SK-N-SH treated with all-trans-retinoic acid at 6 μM for 48 hours (cell line): ENCODE results near the gene LOXL4.

Source experiments
- ATAC-seq: fragments of 200-7000 bp; cut with Tn5 transposase; 3 replicates; pipeline ENCODE4 v1.9.1; 2020; ENCODE audit warnings: mild to moderate bottlenecking, moderate library complexity
- BACH2 ChIP-seq: fragments of 250-450 bp; sonication (Bioruptor Pico); IDR thresholded peaks from 2 replicates; pipeline ENCODE4 v1.9.0; 2021; ENCODE audit warnings: mild to moderate bottlenecking, borderline replicate concordance
- ESRRG ChIP-seq: fragments of 250-450 bp; sonication (Bioruptor Pico); IDR thresholded peaks from 2 replicates; pipeline ENCODE4 v1.6.1; 2021; ENCODE audit warnings: mild to moderate bottlenecking
- GLIS3 ChIP-seq: fragments of 250-450 bp; sonication (Bioruptor Pico); IDR thresholded peaks from 2 replicates; pipeline ENCODE4 v1.5.0; 2020; ENCODE audit warnings: mild to moderate bottlenecking, moderate library complexity
- ISL1 ChIP-seq: fragments of 250-450 bp; sonication (Bioruptor Pico); IDR thresholded peaks from 2 replicates; pipeline ENCODE4 v2.1.2; 2022; ENCODE audit warnings: mild to moderate bottlenecking, moderate library complexity
- OSR1 ChIP-seq: fragments of 250-450 bp; sonication (Bioruptor Pico); IDR thresholded peaks from 2 replicates; pipeline ENCODE4 v1.8.0; 2022; ENCODE audit warnings: moderate library complexity, mild to moderate bottlenecking, inconsistent platforms
- PPARA ChIP-seq: fragments of 250-450 bp; sonication (Bioruptor Pico); IDR thresholded peaks from 2 replicates; pipeline ENCODE4 v1.5.0; 2020; ENCODE audit warnings: mild to moderate bottlenecking, borderline replicate concordance
- RARB ChIP-seq: fragments of 250-450 bp; sonication (Bioruptor Pico); IDR thresholded peaks from 2 replicates; pipeline ENCODE4 v1.8.0; 2021; ENCODE audit warnings: mild to moderate bottlenecking, moderate library complexity
- SNAI2 ChIP-seq: fragments of 250-450 bp; sonication (Bioruptor Pico); IDR thresholded peaks from 2 replicates; pipeline ENCODE4 v1.5.0; 2020; ENCODE audit warnings: mild to moderate bottlenecking, moderate library complexity
- TOX ChIP-seq: fragments of 250-450 bp; sonication (Bioruptor Pico); IDR thresholded peaks from 2 replicates; pipeline ENCODE4 v1.8.0; 2021; ENCODE audit warnings: mild to moderate bottlenecking, moderate library complexity, borderline replicate concordance
- TSHZ2 ChIP-seq: fragments of 250-450 bp; sonication (Bioruptor Pico); IDR thresholded peaks from 2 replicates; pipeline ENCODE4 v1.5.0; 2020; ENCODE audit warnings: mild to moderate bottlenecking, moderate library complexity
- ZC3H10 ChIP-seq: fragments of 250-450 bp; sonication (Bioruptor Pico); IDR thresholded peaks from 2 replicates; pipeline ENCODE4 v1.5.1; 2021; ENCODE audit warnings: mild to moderate bottlenecking, moderate library complexity
- ZFP3 ChIP-seq: fragments of 250-450 bp; sonication (Bioruptor Pico); IDR thresholded peaks from 2 replicates; pipeline ENCODE4 v1.5.0; 2020; ENCODE audit warnings: mild to moderate bottlenecking, moderate library complexity
- ZFP30 ChIP-seq: fragments of 450-650 bp; formaldehyde crosslinking; IDR thresholded peaks from 2 replicates; pipeline ENCODE4 v1.5.0; 2022; ENCODE audit warnings: mild to moderate bottlenecking, moderate library complexity
- ZNF565 ChIP-seq: fragments of 450-650 bp; formaldehyde crosslinking; conservative IDR thresholded peaks from 2 replicates; pipeline ENCODE4 v1.5.0; 2020; ENCODE audit warnings: low read depth, mild to moderate bottlenecking, moderate library complexity
- ZNF70 ChIP-seq: fragments of 450-650 bp; formaldehyde crosslinking; IDR thresholded peaks from 2 replicates; pipeline ENCODE4 v1.5.0; 2020; ENCODE audit warnings: mild to moderate bottlenecking, moderate library complexity
- ZNF8 ChIP-seq: fragments of 450-650 bp; formaldehyde crosslinking; IDR thresholded peaks from 2 replicates; pipeline ENCODE4 v1.5.0; 2020; ENCODE audit warnings: mild to moderate bottlenecking, moderate library complexity
- TF ChIP-seq, protein P1 (sequence below): fragments of 250-450 bp; sonication (Bioruptor Pico); IDR thresholded peaks from 2 replicates; pipeline ENCODE4 v1.5.1; 2020; ENCODE audit warnings: low read depth, mild to moderate bottlenecking, moderate library complexity
- TF ChIP-seq, protein P2 (sequence below): fragments of 250-450 bp; sonication (Bioruptor Pico); IDR thresholded peaks from 2 replicates; pipeline ENCODE4 v1.5.1; 2021; ENCODE audit warnings: mild to moderate bottlenecking, moderate library complexity
- TF ChIP-seq, protein P3 (sequence below): fragments of 250-450 bp; sonication (Bioruptor Pico); IDR thresholded peaks from 2 replicates; pipeline ENCODE4 v1.8.0; 2020; ENCODE audit warnings: mild to moderate bottlenecking, moderate library complexity, borderline replicate concordance
- TF ChIP-seq, protein P4 (sequence below): fragments of 250-450 bp; sonication (Bioruptor Pico); IDR thresholded peaks from 2 replicates; pipeline ENCODE4 v1.8.0; 2021; ENCODE audit warnings: low read depth, mild to moderate bottlenecking, moderate library complexity, borderline replicate concordance

LOXL4 gene

GRCh38 chr10:98303569-98303968, 35.6 kb upstream of the LOXL4 start:
- TF ChIP-seq TOX (CRISPR knock-in tag) (no peak), ISL1 (CRISPR knock-in tag) (no peak), ZC3H10 (no peak), RARB (no peak), TSHZ2 (no peak), ESRRG (CRISPR knock-in tag) (no peak), ZNF8 (CRISPR knock-in tag) (no peak), BACH2 (CRISPR knock-in tag) (no peak), ZFP3 (CRISPR knock-in tag) (no peak), ZNF70 (CRISPR knock-in tag) (no peak)
- TF ChIP-seq, protein P1, sequence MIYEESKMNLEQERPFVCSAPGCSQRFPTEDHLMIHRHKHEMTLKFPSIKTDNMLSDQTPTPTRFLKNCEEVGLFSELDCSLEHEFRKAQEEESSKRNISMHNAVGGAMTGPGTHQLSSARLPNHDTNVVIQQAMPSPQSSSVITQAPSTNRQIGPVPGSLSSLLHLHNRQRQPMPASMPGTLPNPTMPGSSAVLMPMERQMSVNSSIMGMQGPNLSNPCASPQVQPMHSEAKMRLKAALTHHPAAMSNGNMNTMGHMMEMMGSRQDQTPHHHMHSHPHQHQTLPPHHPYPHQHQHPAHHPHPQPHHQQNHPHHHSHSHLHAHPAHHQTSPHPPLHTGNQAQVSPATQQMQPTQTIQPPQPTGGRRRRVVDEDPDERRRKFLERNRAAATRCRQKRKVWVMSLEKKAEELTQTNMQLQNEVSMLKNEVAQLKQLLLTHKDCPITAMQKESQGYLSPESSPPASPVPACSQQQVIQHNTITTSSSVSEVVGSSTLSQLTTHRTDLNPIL, result no peak
- TF ChIP-seq, protein P2, sequence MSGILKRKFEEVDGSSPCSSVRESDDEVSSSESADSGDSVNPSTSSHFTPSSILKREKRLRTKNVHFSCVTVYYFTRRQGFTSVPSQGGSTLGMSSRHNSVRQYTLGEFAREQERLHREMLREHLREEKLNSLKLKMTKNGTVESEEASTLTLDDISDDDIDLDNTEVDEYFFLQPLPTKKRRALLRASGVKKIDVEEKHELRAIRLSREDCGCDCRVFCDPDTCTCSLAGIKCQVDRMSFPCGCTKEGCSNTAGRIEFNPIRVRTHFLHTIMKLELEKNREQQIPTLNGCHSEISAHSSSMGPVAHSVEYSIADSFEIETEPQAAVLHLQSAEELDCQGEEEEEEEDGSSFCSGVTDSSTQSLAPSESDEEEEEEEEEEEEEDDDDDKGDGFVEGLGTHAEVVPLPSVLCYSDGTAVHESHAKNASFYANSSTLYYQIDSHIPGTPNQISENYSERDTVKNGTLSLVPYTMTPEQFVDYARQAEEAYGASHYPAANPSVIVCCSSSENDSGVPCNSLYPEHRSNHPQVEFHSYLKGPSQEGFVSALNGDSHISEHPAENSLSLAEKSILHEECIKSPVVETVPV (CRISPR knock-in tag), result no peak
- TF ChIP-seq, protein P3, sequence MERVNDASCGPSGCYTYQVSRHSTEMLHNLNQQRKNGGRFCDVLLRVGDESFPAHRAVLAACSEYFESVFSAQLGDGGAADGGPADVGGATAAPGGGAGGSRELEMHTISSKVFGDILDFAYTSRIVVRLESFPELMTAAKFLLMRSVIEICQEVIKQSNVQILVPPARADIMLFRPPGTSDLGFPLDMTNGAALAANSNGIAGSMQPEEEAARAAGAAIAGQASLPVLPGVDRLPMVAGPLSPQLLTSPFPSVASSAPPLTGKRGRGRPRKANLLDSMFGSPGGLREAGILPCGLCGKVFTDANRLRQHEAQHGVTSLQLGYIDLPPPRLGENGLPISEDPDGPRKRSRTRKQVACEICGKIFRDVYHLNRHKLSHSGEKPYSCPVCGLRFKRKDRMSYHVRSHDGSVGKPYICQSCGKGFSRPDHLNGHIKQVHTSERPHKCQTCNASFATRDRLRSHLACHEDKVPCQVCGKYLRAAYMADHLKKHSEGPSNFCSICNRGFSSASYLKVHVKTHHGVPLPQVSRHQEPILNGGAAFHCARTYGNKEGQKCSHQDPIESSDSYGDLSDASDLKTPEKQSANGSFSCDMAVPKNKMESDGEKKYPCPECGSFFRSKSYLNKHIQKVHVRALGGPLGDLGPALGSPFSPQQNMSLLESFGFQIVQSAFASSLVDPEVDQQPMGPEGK, result no peak
- TF ChIP-seq, protein P4, sequence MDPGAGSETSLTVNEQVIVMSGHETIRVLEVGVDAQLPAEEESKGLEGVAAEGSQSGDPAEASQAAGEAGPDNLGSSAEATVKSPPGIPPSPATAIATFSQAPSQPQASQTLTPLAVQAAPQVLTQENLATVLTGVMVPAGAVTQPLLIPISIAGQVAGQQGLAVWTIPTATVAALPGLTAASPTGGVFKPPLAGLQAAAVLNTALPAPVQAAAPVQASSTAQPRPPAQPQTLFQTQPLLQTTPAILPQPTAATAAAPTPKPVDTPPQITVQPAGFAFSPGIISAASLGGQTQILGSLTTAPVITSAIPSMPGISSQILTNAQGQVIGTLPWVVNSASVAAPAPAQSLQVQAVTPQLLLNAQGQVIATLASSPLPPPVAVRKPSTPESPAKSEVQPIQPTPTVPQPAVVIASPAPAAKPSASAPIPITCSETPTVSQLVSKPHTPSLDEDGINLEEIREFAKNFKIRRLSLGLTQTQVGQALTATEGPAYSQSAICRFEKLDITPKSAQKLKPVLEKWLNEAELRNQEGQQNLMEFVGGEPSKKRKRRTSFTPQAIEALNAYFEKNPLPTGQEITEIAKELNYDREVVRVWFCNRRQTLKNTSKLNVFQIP, result no peak
- TF ChIP-seq, all 23 proteins: peak for 0
- no peak for ATAC-seq

GRCh38 chr10:98302741-98303365, 34.9 kb upstream of the LOXL4 start:
- no peak for ATAC-seq
- no peak for TF ChIP-seq RARB
- no peak for TF ChIP-seq SNAI2

DNA sequence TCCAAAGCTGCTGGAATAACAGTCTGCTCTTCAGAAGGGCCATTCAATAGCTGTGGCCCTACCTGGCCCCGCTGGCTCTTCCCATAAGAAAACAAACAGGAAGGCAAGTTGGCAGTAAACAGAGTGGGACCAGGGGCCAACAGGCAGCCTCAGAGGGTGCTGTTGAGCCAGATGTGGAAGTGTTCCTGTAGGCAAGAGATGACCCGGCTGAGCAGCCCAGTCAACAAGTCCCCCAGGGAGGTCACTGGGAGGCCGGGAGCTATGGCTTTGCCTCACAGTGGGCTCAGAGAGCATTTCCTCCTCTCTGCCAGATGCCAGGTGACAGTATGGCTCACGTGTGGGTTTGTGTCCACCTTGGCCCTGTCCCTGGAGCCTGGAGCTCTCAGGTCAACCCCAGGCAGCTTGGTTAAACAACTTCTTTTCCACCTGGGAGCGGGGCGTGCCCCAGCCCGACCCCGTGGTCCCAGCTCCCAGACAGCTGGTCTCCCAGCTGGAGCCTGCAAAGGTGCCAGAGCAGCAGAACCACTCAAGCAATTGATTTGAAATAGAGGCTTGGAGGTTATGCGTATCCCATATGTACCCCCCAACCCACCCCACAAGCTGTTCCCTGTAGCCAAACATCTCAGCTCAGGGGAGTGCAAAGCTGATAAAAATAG, 33.8 kb upstream of the LOXL4 start:
- no peak for ATAC-seq
- TF ChIP-seq ISL1 (CRISPR knock-in tag) (no peak), TOX (CRISPR knock-in tag) (no peak), TSHZ2 (no peak), ZC3H10 (no peak), OSR1 (CRISPR knock-in tag) (no peak), PPARA (CRISPR knock-in tag) (no peak), GLIS3 (CRISPR knock-in tag) (no peak), BACH2 (CRISPR knock-in tag) (no peak), SNAI2 (no peak), ESRRG (CRISPR knock-in tag) (no peak), ZNF8 (CRISPR knock-in tag) (no peak), RARB (no peak), ZFP30 (CRISPR knock-in tag) (no peak), ZFP3 (CRISPR knock-in tag) (no peak), ZNF565 (CRISPR knock-in tag) (no peak)
- TF ChIP-seq, protein P2 (CRISPR knock-in tag), result no peak
